GM19351 (cell line): ENCODE data around the gene COL4A1.

Experiments
- ATAC-seq: cut with Tn5 transposase; IDR thresholded peaks from one replicate; pipeline ENCODE4 v1.9.1; 2021; ENCODE audit warnings: mild to moderate bottlenecking, moderate library complexity; ENCODE audit not compliant: unreplicated experiment

Gene COL4A1

GRCh38 chr13:110103026-110103425 is 203.9 kb downstream of the COL4A1 start:
- ATAC-seq = no peak

- no peak for ATAC-seq
These were observed 204.9 kb downstream of the COL4A1 start for GRCh38 chr13:110102053-110102452.

DNA sequence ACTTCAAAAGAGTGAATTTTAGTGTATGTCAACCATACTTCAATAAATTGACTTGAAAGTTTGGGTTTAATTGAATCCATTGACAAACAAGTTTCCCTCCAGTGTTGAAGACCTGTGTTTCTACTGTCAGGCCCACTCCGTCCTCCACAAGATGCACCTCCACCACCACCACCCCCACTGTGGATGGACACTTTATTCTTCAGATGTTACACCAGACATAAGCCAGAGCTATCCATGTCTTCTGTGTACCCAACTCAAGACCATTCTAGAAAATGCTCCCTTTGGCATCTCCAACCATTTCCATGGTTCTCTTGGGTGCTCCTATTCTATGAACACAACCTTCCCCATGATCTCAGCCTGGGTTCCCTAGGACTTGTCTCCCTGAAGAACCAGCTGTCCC is 207.0 kb downstream of the COL4A1 start:
- no peak for ATAC-seq
